Erythroblast (primary cell): ENCODE data around the gene TCF7L2.

Source experiments
- DNase-seq, 2 experiments: peaks; one replicate each; lab custom pipeline; 2025; lab: John Stamatoyannopoulos, UW
- GATA1 ChIP-seq: IDR thresholded peaks from 2 replicates; pipeline ENCODE4 v1.6.1; 2011; ENCODE audit warnings: low read depth, mild to moderate bottlenecking, control low read depth, low read length, moderate library complexity
- POLR2A ChIP-seq: IDR thresholded peaks from 2 replicates; pipeline ENCODE4 v1.6.1; 2011; ENCODE audit warnings: mild to moderate bottlenecking, low read length

The TCF7L2 gene

GRCh38 chr10:113080061-113080924 is 130.2 kb downstream of the TCF7L2 start:
- TF ChIP-seq GATA1 (no peak), POLR2A (no peak)
- DNase-seq, result no peak

DNA sequence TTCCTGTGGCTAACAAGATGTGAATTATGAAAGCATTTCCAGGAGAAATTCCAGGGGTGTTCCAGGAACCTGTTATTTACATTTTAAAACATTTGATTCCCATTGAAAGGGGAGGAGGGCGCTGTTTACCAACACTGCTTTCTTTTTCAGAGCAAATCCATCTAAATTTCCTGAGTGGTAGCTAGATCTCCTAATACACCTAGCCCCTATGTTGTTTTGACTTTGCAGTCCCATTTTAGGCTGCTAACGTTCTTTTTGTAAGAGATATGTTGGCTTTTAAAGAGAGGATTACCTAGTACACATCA is 130.8 kb downstream of the TCF7L2 start:
- DNase-seq, result no peak
- no peak for TF ChIP-seq POLR2A

GRCh38 chr10:113084031-113084430 is 134.0 kb downstream of the TCF7L2 start:
- TF ChIP-seq POLR2A, result no peak
- TF ChIP-seq GATA1, result no peak
- no peak for DNase-seq

- TF ChIP-seq POLR2A, result no peak
- DNase-seq, result no peak
These were observed 135.7 kb downstream of the TCF7L2 start for GRCh38 chr10:113085776-113086175.

- no peak for TF ChIP-seq POLR2A
- no peak for TF ChIP-seq GATA1
- no peak for DNase-seq
These were observed 136.2 kb downstream of the TCF7L2 start for GRCh38 chr10:113086282-113086681.

DNA sequence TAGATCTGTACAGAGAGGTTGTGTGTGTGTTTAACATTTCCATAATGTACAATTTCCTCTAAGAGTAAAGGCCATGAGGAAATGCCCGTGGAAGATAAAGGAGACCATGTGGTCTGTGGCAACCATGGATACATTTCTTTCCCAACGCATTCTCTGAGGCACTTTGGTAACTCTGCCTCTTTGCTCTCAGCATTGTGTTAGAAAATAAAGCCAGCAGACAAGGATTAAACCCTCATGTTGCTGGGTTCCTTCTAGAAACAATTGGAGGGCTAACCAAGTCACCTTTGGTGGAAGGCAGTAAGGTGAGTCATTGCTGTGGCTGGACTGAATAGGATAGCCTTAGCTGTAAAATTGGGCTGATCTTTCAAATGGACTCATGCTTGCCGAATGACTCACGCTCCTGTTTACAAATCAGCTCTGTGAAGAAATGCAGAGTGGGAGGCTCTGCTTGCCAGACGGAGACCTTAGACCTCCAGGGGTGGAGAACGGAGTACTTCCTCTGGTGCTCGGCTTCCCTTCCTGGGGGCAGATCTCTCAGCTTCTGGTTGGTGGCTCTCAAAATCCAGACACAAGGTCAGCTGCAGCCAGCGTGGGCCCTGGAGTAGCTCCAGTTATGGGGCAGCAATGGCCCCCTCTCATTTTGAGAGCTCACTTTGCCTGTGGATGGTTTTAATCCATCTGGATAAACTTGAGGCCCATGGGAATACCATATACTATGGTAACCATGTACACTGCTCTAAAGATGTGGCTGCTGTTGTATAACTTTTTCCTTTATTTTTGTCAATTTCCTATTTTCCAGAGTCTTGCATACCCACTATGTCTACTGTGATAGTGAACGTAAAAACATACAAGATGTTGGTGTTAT is 137.3 kb downstream of the TCF7L2 start:
- DNase-seq, result no peak
- TF ChIP-seq POLR2A (no peak), GATA1 (no peak)

DNA sequence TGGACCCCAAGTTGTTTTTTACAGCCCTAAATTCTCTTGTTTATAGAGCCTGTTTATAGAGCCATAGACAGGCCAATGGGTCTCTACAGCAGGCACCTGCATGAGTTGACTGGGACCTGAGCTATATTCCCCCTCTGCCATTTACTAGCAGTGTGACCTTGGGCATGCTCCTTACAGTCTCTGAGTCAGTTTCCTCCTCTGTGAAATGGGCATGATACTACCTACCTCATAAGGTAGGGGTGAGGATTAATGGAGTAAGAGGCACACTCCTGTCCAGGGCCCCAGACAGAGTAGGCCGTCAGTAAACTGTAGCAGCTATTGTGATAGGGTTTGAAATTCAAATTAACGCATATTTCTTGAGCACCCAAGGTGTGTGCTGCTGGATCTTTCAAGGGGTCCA is 138.1 kb downstream of the TCF7L2 start:
- DNase-seq, result no peak
- TF ChIP-seq GATA1, result no peak

DNA sequence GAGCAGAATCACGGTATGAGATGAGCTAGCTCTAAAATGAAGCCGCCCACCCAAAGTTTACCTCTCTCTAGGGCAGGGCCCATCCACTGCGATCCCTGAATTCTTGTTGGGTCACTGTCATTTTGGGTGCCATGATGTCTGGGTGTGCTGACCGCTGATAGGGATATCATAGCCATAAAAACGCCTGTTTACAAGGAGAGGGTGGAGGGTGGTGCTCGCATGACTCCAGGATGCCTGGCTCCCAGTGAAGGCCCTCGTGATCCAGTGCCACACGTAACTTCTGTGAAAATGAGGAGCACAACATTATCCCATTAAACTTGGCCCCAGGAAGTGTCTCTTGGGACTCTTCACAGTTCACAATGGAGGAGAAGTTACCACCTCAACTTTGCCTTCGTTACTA is 139.5 kb downstream of the TCF7L2 start:
- TF ChIP-seq GATA1, result no peak
- TF ChIP-seq POLR2A, result no peak
- no peak for DNase-seq

DNA sequence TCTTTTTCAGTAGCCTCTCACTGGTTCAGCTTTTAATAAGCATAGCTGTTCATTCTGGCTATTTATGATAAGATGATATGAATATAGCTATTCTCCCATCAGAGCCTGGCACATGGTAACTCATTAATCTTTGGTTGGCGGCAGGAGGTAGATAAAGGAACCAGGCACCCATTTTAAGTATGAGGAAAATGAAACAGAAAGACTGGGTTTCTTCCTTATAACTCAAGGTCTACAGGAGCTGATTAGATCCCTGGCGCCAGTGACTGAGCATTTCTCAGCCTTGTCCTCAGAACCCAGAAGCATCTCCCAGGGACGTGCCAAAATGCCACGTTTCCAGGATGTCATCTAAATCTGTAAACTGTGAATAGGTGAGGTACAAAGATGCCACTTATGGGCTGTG is 141.9 kb downstream of the TCF7L2 start:
- peak; percentile 65 to 83 for DNase-seq
- no peak for TF ChIP-seq POLR2A
- TF ChIP-seq GATA1, result no peak

DNA sequence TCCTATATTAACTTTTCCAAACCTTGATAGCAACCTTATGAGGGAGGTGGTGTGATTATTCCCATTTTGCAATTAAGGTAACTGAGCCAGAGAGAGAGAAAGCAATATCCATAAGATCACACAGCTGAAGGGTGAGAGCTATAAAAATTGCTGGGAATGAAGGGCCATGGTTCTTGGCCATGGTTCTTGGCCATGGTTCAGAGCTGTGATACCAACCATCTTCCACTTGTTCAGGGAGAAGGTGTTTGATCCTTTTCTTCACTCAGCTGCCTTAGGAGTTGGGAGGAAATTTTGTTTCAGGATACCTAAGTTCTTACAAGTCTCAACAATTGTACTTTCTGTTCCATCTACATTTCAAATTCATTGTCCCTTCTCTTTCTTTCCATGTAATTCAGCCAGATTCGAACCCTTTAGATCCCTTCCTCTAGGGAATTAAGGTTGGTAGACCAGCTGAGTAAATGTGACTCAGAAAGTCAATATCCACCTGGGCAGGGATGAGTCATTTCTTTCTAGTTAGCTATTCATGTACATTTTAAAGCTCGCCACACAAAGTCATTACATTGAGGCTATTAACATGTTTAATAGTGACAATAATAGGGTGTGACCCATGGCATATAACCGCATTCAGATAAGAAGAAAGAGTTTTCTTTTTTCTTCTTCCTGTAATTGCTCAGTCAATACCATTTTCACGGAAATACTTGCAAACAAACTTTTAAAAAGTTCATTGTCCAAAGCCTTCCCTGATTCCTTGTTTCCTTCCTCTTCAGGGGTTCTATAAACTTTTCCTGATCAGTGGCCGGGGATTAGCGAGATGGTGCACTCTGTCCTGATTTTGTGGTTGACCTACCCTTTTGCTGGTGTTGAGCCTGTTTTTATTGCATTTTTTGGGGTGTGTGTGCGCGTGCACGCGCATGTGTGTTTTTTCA is 143.4 kb downstream of the TCF7L2 start:
- no peak for DNase-seq
- TF ChIP-seq GATA1 (no peak), POLR2A (no peak)

DNA sequence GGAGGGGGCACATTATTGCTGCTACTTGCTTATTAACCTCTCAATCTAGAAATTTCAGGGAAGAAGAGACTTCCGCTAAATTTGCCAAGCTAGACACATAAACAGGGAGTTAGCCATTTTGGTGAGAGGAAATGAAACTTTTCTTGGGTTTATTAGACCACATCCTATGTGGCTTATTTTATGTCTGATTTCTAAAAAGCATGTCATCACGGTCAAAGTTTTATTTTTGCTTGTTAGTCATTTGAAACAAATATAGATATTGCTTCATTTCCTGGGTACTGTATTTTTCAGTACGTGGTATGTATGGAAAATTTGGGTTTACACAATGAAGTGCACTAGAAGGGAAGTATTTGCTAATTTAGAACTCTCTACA is 144.1 kb downstream of the TCF7L2 start:
- TF ChIP-seq GATA1 (no peak), POLR2A (no peak)
- no peak for DNase-seq

- no peak for TF ChIP-seq POLR2A
- no peak for TF ChIP-seq GATA1
- no peak for DNase-seq
These were observed 145.5 kb downstream of the TCF7L2 start for GRCh38 chr10:113095419-113096127.
